Sigmoid colon (tissue), 4 donors: Measurements from ENCODE around the gene AKIRIN1.
"Not testable (repeated sequence)": the region's sequence is repeated elsewhere in the genome, so short reads cannot be mapped to it uniquely, and the experiment has no call there.

ENCODE experiments used
- POLR2AphosphoS5 ChIP-seq, 4 donors: sonication (generic); formaldehyde crosslinking; IDR thresholded peaks; one replicate each; pipeline ENCODE4 v1.6.1; 2017; ENCODE audit warnings: antibody characterized with exemption in 4 of 4
- TF ChIP-seq, protein P1 (sequence below), 4 experiments: fragments of 450-650 bp in 3 of 4; fragments of 200-600 bp in 1 of 4; IDR thresholded peaks; one replicate each; pipeline ENCODE4 v1.5.1; 2016 to 2019; ENCODE audit warnings: antibody characterized with exemption in 4 of 4, mild to moderate bottlenecking in 3 of 4, moderate library complexity in 2 of 4

- TF ChIP-seq POLR2AphosphoS5 (IDR thresholded peaks at IDR 0.05) = not testable (repeated sequence)
- TF ChIP-seq, protein P1, sequence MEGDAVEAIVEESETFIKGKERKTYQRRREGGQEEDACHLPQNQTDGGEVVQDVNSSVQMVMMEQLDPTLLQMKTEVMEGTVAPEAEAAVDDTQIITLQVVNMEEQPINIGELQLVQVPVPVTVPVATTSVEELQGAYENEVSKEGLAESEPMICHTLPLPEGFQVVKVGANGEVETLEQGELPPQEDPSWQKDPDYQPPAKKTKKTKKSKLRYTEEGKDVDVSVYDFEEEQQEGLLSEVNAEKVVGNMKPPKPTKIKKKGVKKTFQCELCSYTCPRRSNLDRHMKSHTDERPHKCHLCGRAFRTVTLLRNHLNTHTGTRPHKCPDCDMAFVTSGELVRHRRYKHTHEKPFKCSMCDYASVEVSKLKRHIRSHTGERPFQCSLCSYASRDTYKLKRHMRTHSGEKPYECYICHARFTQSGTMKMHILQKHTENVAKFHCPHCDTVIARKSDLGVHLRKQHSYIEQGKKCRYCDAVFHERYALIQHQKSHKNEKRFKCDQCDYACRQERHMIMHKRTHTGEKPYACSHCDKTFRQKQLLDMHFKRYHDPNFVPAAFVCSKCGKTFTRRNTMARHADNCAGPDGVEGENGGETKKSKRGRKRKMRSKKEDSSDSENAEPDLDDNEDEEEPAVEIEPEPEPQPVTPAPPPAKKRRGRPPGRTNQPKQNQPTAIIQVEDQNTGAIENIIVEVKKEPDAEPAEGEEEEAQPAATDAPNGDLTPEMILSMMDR (IDR thresholded peaks at IDR 0.05) = not testable (repeated sequence)
These were observed 23.9 kb downstream of the AKIRIN1 start for GRCh38 chr1:39014956-39015355.
